Measurements from ENCODE around the gene GABRD.

GRCh38 chr1:2033165-2033564 lies 14.0 kb downstream of the GABRD start:
- TF ChIP-seq ZFX (IDR thresholded peaks at IDR 0.05) = no peak
- TF ChIP-seq CTCF (conservative IDR thresholded peaks at IDR 0.05) = no peak
